Retinal pigment epithelial cell (primary cell): ENCODE results near the gene KIF26A.

ENCODE experiments used
- DNase-seq: peaks from one replicate; pipeline ENCODE4 v3.0.0-alpha.2; 2010; ENCODE audit warnings: low read depth
- H3K4me3 ChIP-seq: 2 replicates; pipeline ENCODE4 v1.5.1; 2011; ENCODE audit warnings: mild to moderate bottlenecking, low read length, control low read depth, moderate library complexity
- TF ChIP-seq, protein P1 (sequence below): conservative IDR thresholded peaks from 2 replicates; pipeline ENCODE4 v1.5.1; 2011; ENCODE audit warnings: low read depth, low read length, control low read depth, inconsistent platforms

The KIF26A gene

DNA sequence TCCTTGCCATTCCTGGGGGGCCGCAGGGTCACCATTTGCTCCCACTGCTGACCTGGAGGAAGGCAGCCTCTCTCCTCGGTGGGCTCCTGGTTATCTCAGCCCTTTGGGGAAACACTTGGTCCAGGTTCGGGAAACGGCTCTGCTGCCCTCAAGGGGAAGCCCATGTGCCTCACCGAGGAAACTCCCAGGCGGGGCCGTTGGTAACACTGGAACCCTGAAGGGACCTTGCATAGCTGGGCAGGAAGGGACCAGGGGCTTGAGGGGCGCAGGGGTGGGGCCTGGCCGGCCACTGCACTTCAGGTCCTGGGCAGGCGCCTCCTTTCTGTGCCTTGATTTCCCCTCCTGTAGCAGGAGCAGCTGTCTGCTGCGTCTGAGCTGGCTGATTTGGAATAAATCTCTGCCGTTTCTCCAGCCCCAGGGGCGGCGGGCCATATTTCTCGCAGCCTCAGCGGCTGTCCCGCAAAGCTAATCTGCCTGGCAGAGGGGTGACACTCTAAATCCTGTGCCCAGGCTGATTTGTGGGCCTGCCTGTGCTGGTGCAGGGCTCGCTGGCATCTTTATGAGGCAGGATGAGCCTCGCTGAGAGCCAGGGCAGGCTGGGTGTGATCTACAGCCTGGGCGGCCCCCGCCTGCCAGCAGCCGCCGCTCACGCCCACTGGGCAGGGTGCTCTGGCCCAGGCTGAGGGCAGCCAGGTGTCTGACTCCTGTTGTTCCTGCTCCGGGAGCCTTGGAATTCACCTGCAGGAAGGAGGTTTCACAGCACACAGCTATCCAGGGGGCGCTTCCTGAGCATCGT is 49.7 kb downstream of the KIF26A start:
- TF ChIP-seq, protein P1, sequence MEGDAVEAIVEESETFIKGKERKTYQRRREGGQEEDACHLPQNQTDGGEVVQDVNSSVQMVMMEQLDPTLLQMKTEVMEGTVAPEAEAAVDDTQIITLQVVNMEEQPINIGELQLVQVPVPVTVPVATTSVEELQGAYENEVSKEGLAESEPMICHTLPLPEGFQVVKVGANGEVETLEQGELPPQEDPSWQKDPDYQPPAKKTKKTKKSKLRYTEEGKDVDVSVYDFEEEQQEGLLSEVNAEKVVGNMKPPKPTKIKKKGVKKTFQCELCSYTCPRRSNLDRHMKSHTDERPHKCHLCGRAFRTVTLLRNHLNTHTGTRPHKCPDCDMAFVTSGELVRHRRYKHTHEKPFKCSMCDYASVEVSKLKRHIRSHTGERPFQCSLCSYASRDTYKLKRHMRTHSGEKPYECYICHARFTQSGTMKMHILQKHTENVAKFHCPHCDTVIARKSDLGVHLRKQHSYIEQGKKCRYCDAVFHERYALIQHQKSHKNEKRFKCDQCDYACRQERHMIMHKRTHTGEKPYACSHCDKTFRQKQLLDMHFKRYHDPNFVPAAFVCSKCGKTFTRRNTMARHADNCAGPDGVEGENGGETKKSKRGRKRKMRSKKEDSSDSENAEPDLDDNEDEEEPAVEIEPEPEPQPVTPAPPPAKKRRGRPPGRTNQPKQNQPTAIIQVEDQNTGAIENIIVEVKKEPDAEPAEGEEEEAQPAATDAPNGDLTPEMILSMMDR, result no peak
- DNase-seq, result no peak
- no peak overlapping the region for H3K4me3 ChIP-seq

DNA sequence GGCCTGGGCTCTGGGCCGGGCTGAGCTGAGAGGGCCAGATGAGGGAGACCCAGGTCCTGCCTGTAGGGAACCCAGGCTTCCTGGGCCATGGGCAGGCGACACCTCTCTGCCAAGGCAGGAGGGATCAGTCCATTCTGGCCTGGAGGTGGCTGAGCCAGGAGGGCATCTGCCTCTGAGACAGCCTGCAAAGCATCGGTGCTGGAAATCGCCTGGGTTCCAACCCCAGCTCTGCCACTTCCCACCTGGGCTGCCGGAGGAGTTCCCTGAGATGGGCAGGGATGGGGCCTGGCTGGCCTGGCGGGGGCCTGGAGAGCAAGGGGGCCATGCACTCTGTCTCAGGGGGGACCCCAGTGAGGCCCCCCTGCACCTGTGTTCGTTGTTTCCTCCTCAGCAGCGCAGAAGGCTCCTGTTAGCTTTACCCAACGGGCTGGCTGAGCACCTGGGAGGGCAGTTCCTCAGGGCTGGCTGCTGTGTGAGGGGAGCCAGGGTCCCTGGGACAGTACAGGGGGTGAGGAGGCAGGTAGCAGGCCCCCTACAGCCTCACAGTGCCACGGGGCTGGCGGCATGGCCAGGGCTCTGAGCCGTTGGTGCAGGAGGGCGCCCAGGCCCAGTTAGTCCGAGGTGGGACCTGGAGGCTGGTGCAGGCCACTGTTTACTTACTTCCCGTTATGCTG is 50.5 kb downstream of the KIF26A start:
- no peak for DNase-seq
- TF ChIP-seq, protein P1, result no peak
- H3K4me3 ChIP-seq, result no peak overlapping the region

DNA sequence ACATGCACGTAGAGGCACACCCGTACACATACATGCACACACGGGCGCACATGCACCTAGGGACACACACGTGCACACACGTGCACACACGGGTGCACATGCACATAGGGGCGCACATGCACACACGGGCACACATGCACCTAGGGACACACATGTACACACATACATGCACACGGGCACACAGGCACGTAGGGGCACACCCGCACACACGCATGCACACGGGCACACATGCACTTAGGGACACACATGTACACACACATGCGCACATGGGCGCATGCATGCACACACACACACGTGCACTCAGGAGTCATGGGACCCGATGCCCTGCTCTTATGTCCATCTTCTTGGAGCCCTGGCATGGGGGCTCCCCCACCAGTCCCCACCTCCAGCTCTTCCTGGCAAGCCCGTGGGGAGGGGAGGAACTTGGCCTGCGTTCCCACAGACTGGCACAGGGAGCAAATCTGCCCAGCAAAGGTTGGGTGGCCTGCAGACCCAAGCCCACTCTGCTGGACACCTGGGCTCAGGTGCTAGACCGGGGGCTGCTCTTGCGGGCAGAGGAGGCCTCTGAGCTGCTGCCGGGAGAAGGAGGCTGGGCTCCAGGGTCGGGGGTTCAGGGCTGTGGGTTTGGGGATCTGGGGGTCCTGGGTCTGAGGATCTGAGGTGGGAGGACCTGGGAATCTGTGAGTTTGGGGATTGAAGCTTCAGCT is 51.4 kb downstream of the KIF26A start:
- no peak for DNase-seq
- TF ChIP-seq, protein P1, result no peak
- H3K4me3 ChIP-seq, result no peak overlapping the region

DNA sequence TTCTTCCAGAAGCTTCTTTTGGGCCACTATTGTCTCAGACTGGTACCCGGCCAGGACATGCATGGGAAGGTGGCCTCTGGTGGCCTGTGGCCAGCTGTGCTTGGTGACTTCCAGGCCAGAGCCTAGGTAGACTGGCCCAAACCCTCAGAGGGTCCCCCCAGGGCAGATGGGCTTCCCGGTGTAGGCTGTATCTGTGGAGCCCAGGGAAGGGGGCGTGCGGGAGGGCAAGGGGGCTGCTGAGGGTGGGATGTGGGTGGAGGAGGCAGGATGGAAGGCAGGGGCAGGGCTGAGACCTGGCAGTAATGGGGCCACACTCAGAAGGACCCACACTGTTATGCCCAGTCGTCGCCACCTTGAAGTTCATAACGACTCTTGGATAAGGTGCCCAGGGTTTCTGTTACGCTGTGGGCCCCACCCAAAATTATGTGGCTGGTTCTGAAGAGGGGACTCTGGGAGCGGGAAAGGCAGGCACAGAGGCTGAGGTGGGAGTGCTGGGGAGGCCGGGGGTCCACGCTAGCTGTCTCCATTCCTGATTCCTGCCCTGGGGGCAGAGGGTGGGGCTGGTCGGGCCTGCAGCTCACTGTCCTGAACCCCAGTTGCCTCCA is 52.1 kb downstream of the KIF26A start:
- no peak for DNase-seq

DNA sequence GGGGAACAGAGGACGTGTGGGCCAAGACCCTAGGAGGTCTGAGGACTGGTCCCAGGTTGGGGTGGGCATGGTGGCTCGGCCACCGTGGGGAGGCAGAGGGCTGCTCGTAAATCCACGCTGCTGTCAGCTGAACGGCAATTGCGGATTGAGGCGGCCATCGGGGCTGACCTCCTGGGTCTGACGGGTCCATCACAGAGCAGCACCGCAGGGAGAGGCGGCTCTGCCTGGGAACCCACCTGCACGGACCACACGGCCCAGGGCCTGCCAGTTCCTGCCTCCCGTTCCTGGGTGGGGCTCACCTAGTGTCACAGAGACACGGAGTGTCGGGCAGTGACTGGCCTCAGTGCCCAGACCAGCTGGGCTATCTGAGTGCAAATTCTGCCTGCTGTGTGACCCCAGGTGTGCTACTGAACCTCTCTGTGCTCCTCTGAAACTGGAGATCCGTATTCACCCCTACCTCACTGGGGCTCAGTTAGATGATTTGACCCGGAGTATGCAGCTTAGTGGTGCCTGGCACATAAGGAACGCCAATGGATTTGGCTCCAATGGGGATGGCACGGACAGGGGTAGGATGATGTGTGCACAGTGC is 53.1 kb downstream of the KIF26A start:
- TF ChIP-seq, protein P1, result no peak
- no peak for DNase-seq
- H3K4me3 ChIP-seq, result no peak overlapping the region

More for the DNA sequence above, 52.1 kb downstream of the KIF26A start:
- H3K4me3 ChIP-seq, result no peak overlapping the region
- TF ChIP-seq, protein P1, result no peak

DNA sequence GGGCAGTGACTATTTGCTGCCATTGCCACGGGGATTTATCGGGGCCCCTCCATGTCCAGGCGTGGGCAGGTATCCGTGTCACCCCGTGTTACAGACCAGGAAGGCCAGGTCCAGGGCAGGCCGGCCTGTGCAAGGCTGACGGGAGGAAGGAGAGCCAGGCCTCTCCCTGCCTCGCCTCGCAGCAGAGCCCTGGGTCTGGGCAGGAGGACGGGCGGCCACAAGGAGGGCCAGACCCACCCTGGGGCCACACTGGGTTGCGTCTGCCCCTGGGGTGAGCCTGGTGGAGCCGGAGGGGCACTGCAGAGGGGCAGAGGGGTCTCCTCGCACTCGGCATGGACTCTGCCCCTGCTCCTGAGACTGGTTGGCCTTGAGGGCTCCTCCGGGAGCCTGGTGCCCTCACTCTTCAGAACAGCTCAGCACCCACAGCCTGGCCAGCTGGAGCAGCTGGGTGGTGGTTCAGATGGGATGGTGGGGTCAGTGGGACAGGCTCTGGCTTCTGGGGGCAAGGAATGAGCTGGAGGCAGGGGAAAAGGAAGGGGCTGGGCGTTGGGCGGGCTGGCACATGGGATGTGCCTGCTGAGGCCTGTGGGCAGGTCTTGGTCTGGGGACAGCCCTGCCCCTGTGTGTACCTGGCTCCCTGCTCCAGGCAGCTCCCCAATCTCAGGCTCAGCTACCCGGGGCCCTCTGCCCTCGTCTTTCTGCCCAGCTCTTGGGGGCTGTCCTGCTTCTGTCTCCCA is 53.9 kb downstream of the KIF26A start:
- TF ChIP-seq, protein P1, result no peak
- H3K4me3 ChIP-seq, result no peak overlapping the region
- DNase-seq, result no peak
